GM08714 (cell line): ENCODE results near the gene KCNH8.
"Not testable (repeated sequence)": the region's sequence is repeated elsewhere in the genome, so short reads cannot be mapped to it uniquely, and the experiment has no call there.

ENCODE experiments used
- H3K4me3 ChIP-seq: fragments of 200-500 bp; sonication (Bioruptor generic); 2 replicates; pipeline ENCODE4 v1.5.1; 2014; ENCODE audit warnings: mild to moderate bottlenecking, low read length, inconsistent platforms
- ZNF274 ChIP-seq: IDR thresholded peaks from 2 replicates; pipeline ENCODE4 v1.6.1; 2012; ENCODE audit warnings: mild to moderate bottlenecking, low read depth, low read length

KCNH8 gene

GRCh38 chr3:19215427-19215826, 67.1 kb downstream of the KCNH8 start:
- no peak overlapping the region for H3K4me3 ChIP-seq
- TF ChIP-seq ZNF274 = no peak

DNA sequence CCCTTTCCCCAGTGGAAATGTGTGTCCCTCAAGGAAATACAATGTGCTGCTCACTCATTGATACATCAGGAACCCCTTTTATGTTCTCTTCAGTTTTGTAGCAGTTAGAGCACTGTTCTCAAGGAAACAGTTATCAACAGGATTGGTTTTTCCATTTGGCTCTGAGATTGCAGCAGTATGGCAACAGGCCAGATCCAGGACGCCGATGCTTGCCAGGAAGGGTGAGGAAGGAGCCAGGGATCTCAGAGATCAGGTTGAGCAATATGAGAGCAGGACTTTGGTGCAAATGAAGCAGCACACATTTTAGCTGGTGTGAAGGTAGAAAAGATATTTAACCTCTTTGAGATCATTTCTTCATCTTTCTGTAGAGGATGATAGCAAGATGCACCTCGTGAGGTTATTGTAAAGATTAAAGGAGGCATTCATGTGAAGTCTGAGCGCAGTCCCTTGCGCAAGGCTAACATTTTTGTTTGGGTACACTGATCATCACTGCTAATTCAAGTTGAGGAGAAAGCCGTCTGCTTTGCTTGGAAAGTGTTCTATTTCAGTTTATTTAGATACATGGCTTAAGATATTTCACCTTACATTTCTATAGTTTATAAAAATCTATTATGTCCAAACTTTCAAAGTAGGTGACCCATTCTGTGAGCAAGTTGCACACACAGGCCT, 68.5 kb downstream of the KCNH8 start:
- H3K4me3 ChIP-seq = no peak overlapping the region
- TF ChIP-seq ZNF274 = no peak

GRCh38 chr3:19220311-19220710, 72.0 kb downstream of the KCNH8 start:
- no peak overlapping the region for H3K4me3 ChIP-seq
- no peak for TF ChIP-seq ZNF274

- no peak overlapping the region for H3K4me3 ChIP-seq
- no peak for TF ChIP-seq ZNF274
Observed at GRCh38 chr3:19221081-19221480, 72.8 kb downstream of the KCNH8 start.

GRCh38 chr3:19226479-19226878, 78.2 kb downstream of the KCNH8 start:
- no peak for TF ChIP-seq ZNF274
- no peak overlapping the region for H3K4me3 ChIP-seq

- H3K4me3 ChIP-seq = no peak overlapping the region
- no peak for TF ChIP-seq ZNF274
Observed at GRCh38 chr3:19228167-19228566, 79.9 kb downstream of the KCNH8 start.

DNA sequence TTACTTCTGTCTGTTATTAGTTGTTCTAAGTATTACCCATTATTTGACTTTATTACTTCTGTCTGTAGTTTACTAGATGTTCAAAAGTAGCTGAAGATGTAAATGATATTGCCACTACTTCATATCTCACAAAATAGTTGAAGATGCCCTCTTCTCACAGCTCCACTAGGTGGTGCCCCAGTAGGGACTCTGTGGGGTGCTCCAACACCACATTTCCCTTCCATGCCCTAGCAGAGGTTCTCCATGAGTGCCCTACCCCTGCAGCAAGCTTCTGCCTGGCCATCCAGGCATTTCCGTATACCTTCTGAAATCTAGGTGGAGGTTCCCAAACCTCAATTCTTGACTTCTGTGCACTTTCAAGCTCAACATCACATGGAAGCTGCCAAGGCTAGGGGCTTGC, 80.8 kb downstream of the KCNH8 start:
- TF ChIP-seq ZNF274 = no peak
- no peak overlapping the region for H3K4me3 ChIP-seq

- not testable (repeated sequence) for H3K4me3 ChIP-seq
Observed at GRCh38 chr3:19229881-19230280, 81.6 kb downstream of the KCNH8 start.

GRCh38 chr3:19231792-19232461, 83.6 kb downstream of the KCNH8 start:
- no peak for TF ChIP-seq ZNF274
- H3K4me3 ChIP-seq = no peak overlapping the region

- no peak overlapping the region for H3K4me3 ChIP-seq
- no peak for TF ChIP-seq ZNF274
Observed at GRCh38 chr3:19232566-19232965, 84.3 kb downstream of the KCNH8 start.

- not testable (repeated sequence) for H3K4me3 ChIP-seq
Observed at GRCh38 chr3:19233882-19234784, 85.8 kb downstream of the KCNH8 start.

DNA sequence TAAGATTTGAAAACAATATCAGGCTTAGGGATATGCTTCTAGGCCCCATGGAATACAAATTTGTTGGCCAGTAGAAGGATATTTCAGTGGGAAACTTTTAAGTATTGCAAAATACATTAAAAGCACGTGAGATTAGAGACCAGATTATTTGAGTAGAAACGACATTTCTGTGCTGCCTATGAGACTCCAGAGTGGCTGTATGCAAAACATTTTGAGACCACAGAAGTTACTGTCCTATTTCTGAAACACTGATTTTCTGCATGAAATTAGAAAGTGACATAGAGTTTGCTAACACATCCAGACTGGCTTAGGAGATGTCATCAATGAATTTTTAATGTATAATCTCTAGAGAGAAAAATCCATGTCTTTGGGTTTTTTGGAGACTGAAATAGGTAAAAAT, 99.8 kb downstream of the KCNH8 start:
- no peak overlapping the region for H3K4me3 ChIP-seq
- no peak for TF ChIP-seq ZNF274

DNA sequence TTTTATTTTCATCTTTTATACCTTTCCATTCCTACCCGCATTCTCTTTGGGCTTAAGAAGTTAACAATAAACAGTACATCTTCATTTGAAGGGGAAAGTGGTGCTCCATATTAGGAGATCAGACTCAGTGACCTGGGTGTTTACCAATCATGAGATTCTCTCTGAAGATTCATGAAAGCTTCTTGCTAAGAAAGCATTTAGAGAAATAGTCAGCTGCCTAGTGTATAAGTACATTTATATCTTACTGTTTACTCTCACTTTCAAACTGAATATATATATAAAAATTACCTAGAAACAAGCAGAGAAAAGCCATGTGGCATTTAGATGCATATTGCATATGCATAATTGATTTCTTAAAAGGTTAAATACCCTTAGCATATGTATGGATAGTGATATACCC, 100.5 kb downstream of the KCNH8 start:
- TF ChIP-seq ZNF274 = no peak
- H3K4me3 ChIP-seq = no peak overlapping the region

- H3K4me3 ChIP-seq = no peak overlapping the region
- TF ChIP-seq ZNF274 = no peak
Observed at GRCh38 chr3:19250959-19251610, 102.8 kb downstream of the KCNH8 start.
